B cell (primary cell): ENCODE data around the gene ADAMTS17. TPM values are rescaled to one million over a fixed set of nuclear protein-coding genes. Genes with fewer than 3 reads are reported as not detected.

Experiments
- ATAC-seq: fragments of 200-7000 bp; cut with Tn5 transposase; one replicate; pipeline ENCODE4 v1.10.0; 2021; ENCODE audit warnings: low read depth, mild to moderate bottlenecking, moderate number of reproducible peaks, moderate library complexity
- CTCF ChIA-PET: fragments of 350-600 bp; sonication (Branson Sonifier 250); formaldehyde crosslinking; loops from one replicate; lab custom pipeline; 2021; ENCODE audit warnings: antibody characterized with exemption, inconsistent platforms; lab: Charles Lee
- POLR2A ChIA-PET: fragments of 350-600 bp; sonication (Branson Sonifier 250); formaldehyde crosslinking; loops from one replicate; lab custom pipeline; 2021; ENCODE audit warnings: antibody characterized with exemption; lab: Charles Lee
- DNase-seq: peaks from one replicate; pipeline ENCODE4 v3.0.0; 2013
- H2AFZ ChIP-seq: 2 replicates; pipeline ENCODE4 v1.6.1; 2012; ENCODE audit warnings: mild to moderate bottlenecking, low read depth, low read length; ENCODE audit not compliant: insufficient read depth, poor library complexity, severe bottlenecking
- H3K27ac ChIP-seq, 2 donors: 1 replicate in 1 of 2; 2 replicates in 1 of 2; pipeline ENCODE4 v1.5.1; 2012 to 2013; ENCODE audit warnings: low read length in 2 of 2, mild to moderate bottlenecking in 2 of 2, moderate library complexity in 1 of 2
- H3K27me3 ChIP-seq, 4 experiments: fragments of 200-600 bp in 1 of 4; sonication (generic) in 1 of 4; replicated peaks in 1 of 4; 1 replicate in 2 of 4; 2 replicates in 2 of 4; pipeline versions ENCODE4 v1.6.1 to v1.7.0; 2013 to 2016; ENCODE audit warnings: low read length in 3 of 4, mild to moderate bottlenecking in 2 of 4, mixed read lengths in 1 of 4, moderate library complexity in 1 of 4; ENCODE audit not compliant: insufficient read depth in 4 of 4, control insufficient read depth in 3 of 4; ENCODE audit errors: control extremely low read depth in 1 of 4
- H3K36me3 ChIP-seq, 2 experiments: replicated peaks in 1 of 2; 1 replicate in 1 of 2; 2 replicates in 1 of 2; pipeline versions ENCODE4 v1.6.1 to v1.7.1; 2013; ENCODE audit warnings: low read length in 1 of 2; ENCODE audit not compliant: insufficient read depth in 2 of 2, control insufficient read depth in 1 of 2; ENCODE audit errors: control extremely low read depth in 1 of 2, extremely low read depth in 1 of 2
- H3K4me1 ChIP-seq, 2 donors: fragments of 200-600 bp in 1 of 2; sonication (generic) in 1 of 2; 1 replicate in 1 of 2; 2 replicates in 1 of 2; pipeline versions ENCODE4 v1.5.1 to v1.6.1; 2013 to 2017; ENCODE audit warnings: low read length in 2 of 2; ENCODE audit not compliant: control insufficient read depth in 2 of 2, insufficient read depth in 2 of 2
- H3K4me2 ChIP-seq: replicated peaks from 2 replicates; pipeline ENCODE3; 2012; ENCODE audit warnings: mild to moderate bottlenecking, low read depth, low read length; ENCODE audit not compliant: poor library complexity, severe bottlenecking
- H3K4me3 ChIP-seq, 5 experiments: fragments of 200-600 bp in 1 of 5; sonication (generic) in 1 of 5; 1 replicate in 3 of 5; 2 replicates in 2 of 5; pipeline versions ENCODE4 v1.5.1 to v1.7.0; 2011 to 2016; ENCODE audit warnings: low read length in 4 of 5, mild to moderate bottlenecking in 4 of 5, low read depth in 2 of 5, control low read depth in 1 of 5, moderate library complexity in 1 of 5; ENCODE audit not compliant: insufficient read depth in 1 of 5; ENCODE audit errors: control extremely low read depth in 1 of 5, extremely low read depth in 1 of 5
- H3K79me2 ChIP-seq: fragments of 200-600 bp; sonication (generic); one replicate; pipeline ENCODE4 v1.6.0; 2016; ENCODE audit warnings: low read length; ENCODE audit not compliant: control insufficient read depth, insufficient read depth
- H3K9ac ChIP-seq: fragments of 200-600 bp; sonication (generic); 2 replicates; pipeline ENCODE4 v1.6.1; 2017; ENCODE audit warnings: mild to moderate bottlenecking, low read length, moderate library complexity
- H3K9me3 ChIP-seq, 3 donors: one replicate each; pipeline versions ENCODE4 v1.6.1 to v1.7.1; 2013; ENCODE audit warnings: low read length in 2 of 3; ENCODE audit not compliant: control insufficient read depth in 2 of 3, insufficient read depth in 1 of 3; ENCODE audit errors: control extremely low read depth in 1 of 3
- H4K20me1 ChIP-seq: 2 replicates; pipeline ENCODE4 v1.6.0; 2012; ENCODE audit warnings: mild to moderate bottlenecking, low read length; ENCODE audit not compliant: insufficient read depth, control insufficient read depth, poor library complexity, severe bottlenecking
- H3K27ac Mint-ChIP-seq: one replicate; pipeline ENCODE4 v1.8.0; 2021; ENCODE audit warnings: mixed read lengths
- H3K27me3 Mint-ChIP-seq: one replicate; pipeline ENCODE4 v1.8.0; 2021; ENCODE audit warnings: mixed read lengths
- H3K4me1 Mint-ChIP-seq: one replicate; pipeline ENCODE4 v1.8.0; 2021; ENCODE audit warnings: mixed read lengths
- H3K4me3 Mint-ChIP-seq: one replicate; pipeline ENCODE4 v1.8.0; 2021; ENCODE audit warnings: mixed read lengths
- H3K9me3 Mint-ChIP-seq: one replicate; pipeline ENCODE4 v1.8.0; 2022; ENCODE audit warnings: mixed read lengths; ENCODE audit not compliant: insufficient read depth
- CTCF ChIP-seq: fragments of 200-600 bp; IDR thresholded peaks from one replicate; pipeline ENCODE4 v1.8.0; 2022; ENCODE audit warnings: antibody characterized with exemption, mild to moderate bottlenecking
- EZH2 ChIP-seq: IDR thresholded peaks from 2 replicates; pipeline ENCODE4 v1.6.1; 2012; ENCODE audit warnings: borderline replicate concordance, low read depth, mild to moderate bottlenecking, moderate library complexity, low read length; ENCODE audit not compliant: insufficient read depth, poor library complexity, severe bottlenecking
- WGBS: methylation state at CpG from one replicate; pipeline ENCODE4 v1.1.5; 2013; ENCODE audit warnings: missing lambda C conversion rate; ENCODE audit not compliant: insufficient coverage; 5-methylcytosine and 5-hydroxymethylcytosine counted together
- intact Hi-C: fragments of 100-400 bp; cut with micrococcal nuclease; formaldehyde crosslinking; loops from one replicate; pipeline ENCODE4 v1.10.0; 2022
- polyA plus RNA-seq: library from polyadenylated mRNA; depleted of rRNA; stranded (reverse); fragments of >200 nt; gene quantifications from 2 replicates; pipeline ENCODE4 v1.2.3, GENCODE V29; 2012
- total RNA-seq, 2 donors: library from RNA; stranded (reverse); fragments of 120-200 nt in 1 of 2; gene quantifications; 1 replicate in 1 of 2; 2 replicates in 1 of 2; pipeline versions ENCODE4 v1.2.3 to v1.2.4, GENCODE V29; 2013 to 2022

ADAMTS17 gene
- total and polyA plus RNA-seq, 2 donors (not counting 1 experiment from before 2014, with no cell fraction given): 0.10 TPM; not detected in 1

GRCh38 chr15:100097342-100098127, 244.2 kb downstream of the ADAMTS17 start:
- ATAC-seq (no peak), DNase-seq (no peak)
- Histone ChIP-seq H3K79me2 (no peaks in the 10 kb centered on the region), H3K27ac (no peak overlapping the region), H4K20me1 (no peaks in the 10 kb centered on the region), H3K36me3 (no peaks in the 10 kb centered on the region), H3K9me3 (no peaks in the 10 kb centered on the region), H3K9ac (no peak overlapping the region), H3K4me1 (no peaks in the 10 kb centered on the region), H3K4me3 (no peak overlapping the region), H3K27me3 (no peaks in the 10 kb centered on the region), H3K4me2 (no peak overlapping the region), H2AFZ (no peak overlapping the region)
- TF ChIP-seq EZH2 (no peak), CTCF (no peak)
- 77% methylated on average over 10 of the region's 13 CpGs for WGBS
- CTCF ChIA-PET: no interaction called here
- Mint-ChIP-seq H3K4me1 (no peaks in the 10 kb centered on the region), H3K27ac (no peak overlapping the region), H3K9me3 (no peaks in the 10 kb centered on the region), H3K27me3 (no peaks in the 10 kb centered on the region), H3K4me3 (no peak overlapping the region)
- intact Hi-C loops: no loop called here
- POLR2A ChIA-PET: no interaction called here

GRCh38 chr15:100096700-100097099, 245.1 kb downstream of the ADAMTS17 start:
- no peak for TF ChIP-seq EZH2
- no peak for TF ChIP-seq CTCF
- Mint-ChIP-seq H3K27me3 (no peaks in the 10 kb centered on the region), H3K27ac (no peak overlapping the region), H3K4me1 (no peaks in the 10 kb centered on the region), H3K9me3 (no peaks in the 10 kb centered on the region), H3K4me3 (no peak overlapping the region)
- ChIA-PET POLR2A (no interaction called here), CTCF (no interaction called here)
- no peak overlapping the region for H3K9ac ChIP-seq
- H2AFZ ChIP-seq: no peak overlapping the region
- intact Hi-C loops: no loop called here
- no peaks in the 10 kb centered on the region for H3K36me3 ChIP-seq
- H3K79me2 ChIP-seq: no peaks in the 10 kb centered on the region
- H3K4me2 ChIP-seq: no peak overlapping the region
- no peaks in the 10 kb centered on the region for H4K20me1 ChIP-seq
- no peaks in the 10 kb centered on the region for H3K27me3 ChIP-seq
- no peaks in the 10 kb centered on the region for H3K9me3 ChIP-seq
- H3K4me1 ChIP-seq: no peaks in the 10 kb centered on the region
- no peak overlapping the region for H3K4me3 ChIP-seq
- ATAC-seq: no peak
- 100% methylated on average over 2 of the region's 4 CpGs for WGBS
- no peak for DNase-seq
- H3K27ac ChIP-seq: no peak overlapping the region
